Activated B cell treated with CpG ODN at 0.5 μM for 24 hours (primary cell): ENCODE measurements around the gene SELENOF. TPM values are rescaled to one million over a fixed set of nuclear protein-coding genes. Genes with fewer than 3 reads are reported as not detected.

Experiments used
- ATAC-seq: fragments of 200-7000 bp; cut with Tn5 transposase; one replicate; pipeline ENCODE4 v1.10.0; 2021; ENCODE audit warnings: low read depth, mild to moderate bottlenecking, moderate library complexity
- CTCF ChIA-PET: fragments of 350-600 bp; sonication (Branson Sonifier 250); formaldehyde crosslinking; loops from one replicate; lab custom pipeline; 2021; ENCODE audit warnings: antibody characterized with exemption; lab: Charles Lee
- POLR2A ChIA-PET: fragments of 350-600 bp; sonication (Branson Sonifier 250); formaldehyde crosslinking; loops from one replicate; lab custom pipeline; 2021; ENCODE audit warnings: antibody characterized with exemption; lab: Charles Lee
- DNase-seq: peaks from one replicate; pipeline ENCODE4 v3.0.0; 2022
- H3K27ac Mint-ChIP-seq: one replicate; pipeline ENCODE4 v1.8.0; 2020; ENCODE audit warnings: mixed read lengths
- H3K27me3 Mint-ChIP-seq: one replicate; pipeline ENCODE4 v1.8.0; 2021; ENCODE audit warnings: mixed read lengths
- H3K36me3 Mint-ChIP-seq: one replicate; pipeline ENCODE4 v1.8.0; 2021; ENCODE audit warnings: low read depth, mixed read lengths
- H3K4me1 Mint-ChIP-seq: one replicate; pipeline ENCODE4 v1.8.0; 2021; ENCODE audit warnings: mixed read lengths
- H3K4me3 Mint-ChIP-seq: one replicate; pipeline ENCODE4 v1.8.0; 2020; ENCODE audit warnings: mild to moderate bottlenecking, mixed read lengths
- H3K9me3 Mint-ChIP-seq: one replicate; pipeline ENCODE4 v1.8.0; 2020; ENCODE audit warnings: mixed read lengths
- intact Hi-C: fragments of 100-400 bp; cut with micrococcal nuclease; formaldehyde crosslinking; loops from one replicate; pipeline ENCODE4 v1.15.1; 2024
- total RNA-seq: library from RNA; stranded (reverse); gene quantifications from 2 replicates; pipeline ENCODE4 v1.2.3, GENCODE V29; 2022
- TF ChIP-seq, protein P1 (sequence below): fragments of 200-600 bp; IDR thresholded peaks from one replicate; pipeline ENCODE4 v1.8.0; 2022; ENCODE audit warnings: antibody characterized with exemption, mild to moderate bottlenecking

SELENOF gene
- total RNA-seq, 1 donor from 2014 or later = 172 TPM

DNA sequence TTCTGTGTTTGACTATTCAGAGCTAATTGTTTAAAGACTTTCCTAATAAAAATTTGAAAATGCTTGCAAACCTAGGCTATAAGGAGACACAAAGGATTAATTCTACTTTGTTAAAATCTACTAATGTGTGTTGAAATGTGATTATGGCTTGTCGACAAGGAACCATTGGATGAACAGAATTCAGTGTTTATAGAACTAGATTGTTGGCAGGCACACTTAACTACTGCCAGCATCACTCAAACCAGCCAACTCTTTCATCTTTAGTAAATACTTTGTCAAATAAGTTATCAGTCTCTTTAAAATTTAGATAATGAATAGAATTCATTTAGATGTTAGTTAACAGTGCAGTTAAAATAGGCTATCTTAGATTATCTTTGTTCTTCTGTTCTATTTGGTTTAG is 28.1 kb upstream of the SELENOF start:
- intact Hi-C loops = no loop called here
- CTCF ChIA-PET = no interaction called here
- Mint-ChIP-seq H3K4me3 (no peak overlapping the region), H3K27ac (no peak overlapping the region), H3K4me1 (peaks cover 22% of the 10 kb centered on the region), H3K36me3 (no peaks in the 10 kb centered on the region), H3K9me3 (no peaks in the 10 kb centered on the region), H3K27me3 (no peaks in the 10 kb centered on the region)
- no peak for DNase-seq
- no peak for ATAC-seq
- TF ChIP-seq, protein P1, sequence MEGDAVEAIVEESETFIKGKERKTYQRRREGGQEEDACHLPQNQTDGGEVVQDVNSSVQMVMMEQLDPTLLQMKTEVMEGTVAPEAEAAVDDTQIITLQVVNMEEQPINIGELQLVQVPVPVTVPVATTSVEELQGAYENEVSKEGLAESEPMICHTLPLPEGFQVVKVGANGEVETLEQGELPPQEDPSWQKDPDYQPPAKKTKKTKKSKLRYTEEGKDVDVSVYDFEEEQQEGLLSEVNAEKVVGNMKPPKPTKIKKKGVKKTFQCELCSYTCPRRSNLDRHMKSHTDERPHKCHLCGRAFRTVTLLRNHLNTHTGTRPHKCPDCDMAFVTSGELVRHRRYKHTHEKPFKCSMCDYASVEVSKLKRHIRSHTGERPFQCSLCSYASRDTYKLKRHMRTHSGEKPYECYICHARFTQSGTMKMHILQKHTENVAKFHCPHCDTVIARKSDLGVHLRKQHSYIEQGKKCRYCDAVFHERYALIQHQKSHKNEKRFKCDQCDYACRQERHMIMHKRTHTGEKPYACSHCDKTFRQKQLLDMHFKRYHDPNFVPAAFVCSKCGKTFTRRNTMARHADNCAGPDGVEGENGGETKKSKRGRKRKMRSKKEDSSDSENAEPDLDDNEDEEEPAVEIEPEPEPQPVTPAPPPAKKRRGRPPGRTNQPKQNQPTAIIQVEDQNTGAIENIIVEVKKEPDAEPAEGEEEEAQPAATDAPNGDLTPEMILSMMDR = no peak
- POLR2A ChIA-PET = no interaction called here

DNA sequence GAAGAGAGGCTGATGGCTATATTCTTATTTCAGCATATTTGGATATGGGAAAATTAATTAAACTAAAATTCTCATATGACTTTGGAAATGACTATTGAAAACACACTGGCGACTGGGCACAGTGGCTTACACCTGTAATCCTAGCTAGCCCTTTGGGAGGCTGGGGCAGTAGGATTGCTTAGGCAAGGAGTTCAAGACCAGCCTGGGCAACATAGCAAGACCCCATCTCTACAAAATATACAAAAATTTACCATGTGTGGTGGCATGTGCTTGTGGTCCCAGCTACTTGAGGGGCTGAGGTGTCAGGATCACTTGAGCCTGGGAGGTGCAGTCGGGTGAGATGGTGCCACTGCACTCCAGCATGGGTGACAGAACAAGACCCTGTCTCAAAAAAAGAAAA is 26.7 kb upstream of the SELENOF start:
- ATAC-seq = no peak
- ChIA-PET POLR2A (no interaction called here), CTCF (no interaction called here)
- H3K4me1 Mint-ChIP-seq = peaks cover 22% of the 10 kb centered on the region
- H3K4me3 Mint-ChIP-seq = no peak overlapping the region
- no peaks in the 10 kb centered on the region for H3K9me3 Mint-ChIP-seq
- H3K27me3 Mint-ChIP-seq = no peaks in the 10 kb centered on the region
- no peaks in the 10 kb centered on the region for H3K36me3 Mint-ChIP-seq
- H3K27ac Mint-ChIP-seq = no peak overlapping the region
- TF ChIP-seq, protein P1 = no peak
- DNase-seq = no peak
- intact Hi-C loops = loop anchor here (2.0 kb wide), 1 partner anchor 14 kb away; no protein-coding TSS in a partner anchor

DNA sequence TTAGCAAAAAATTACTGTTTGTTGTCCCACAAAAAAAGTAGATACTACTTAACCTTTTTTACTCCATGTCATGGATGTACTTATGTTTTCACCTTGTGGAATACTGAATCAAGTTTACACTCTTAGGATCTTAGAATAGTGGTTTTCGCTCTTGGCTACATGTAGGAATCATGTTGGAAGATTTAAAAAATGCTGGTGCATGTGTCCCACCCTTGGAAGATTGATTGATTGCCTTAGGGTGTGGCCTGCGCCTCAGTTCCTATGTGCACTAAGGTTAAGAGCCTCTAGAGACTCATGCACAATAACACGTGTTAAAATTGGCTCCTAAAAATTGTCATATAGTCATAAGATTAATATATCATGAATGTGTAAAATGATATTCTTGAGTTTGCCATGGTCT is 25.5 kb upstream of the SELENOF start:
- ATAC-seq = no peak
- DNase-seq = no peak
- Mint-ChIP-seq H3K36me3 (no peaks in the 10 kb centered on the region), H3K27me3 (no peaks in the 10 kb centered on the region), H3K9me3 (no peaks in the 10 kb centered on the region), H3K4me3 (peak overlapping the region; percentile 55), H3K4me1 (peaks cover 24% of the 10 kb centered on the region), H3K27ac (no peak overlapping the region)
- intact Hi-C loops = no loop called here
- ChIA-PET POLR2A (no interaction called here), CTCF (no interaction called here)
- TF ChIP-seq, protein P1 = no peak

DNA sequence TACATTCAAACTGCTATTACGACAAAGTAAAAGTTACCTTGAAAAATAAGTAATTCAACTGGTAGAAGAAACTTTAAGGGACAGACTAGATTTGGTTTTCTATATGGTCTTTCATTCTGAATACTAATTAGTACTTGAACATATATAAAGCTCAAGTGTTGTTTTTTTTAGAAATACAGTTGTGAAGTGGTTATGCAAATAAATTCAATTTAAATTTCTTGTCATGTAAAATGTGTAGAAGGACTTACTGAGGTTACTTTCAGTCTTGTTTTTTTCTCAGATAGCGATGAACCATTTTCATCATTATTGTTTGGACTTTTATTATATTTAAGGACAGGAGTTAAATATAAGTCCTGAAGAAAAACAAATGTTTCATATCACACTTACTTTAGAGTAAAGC is 24.9 kb upstream of the SELENOF start:
- intact Hi-C loops = no loop called here
- H3K4me1 Mint-ChIP-seq = peaks cover 26% of the 10 kb centered on the region
- no peak overlapping the region for H3K27ac Mint-ChIP-seq
- H3K4me3 Mint-ChIP-seq = peak overlapping the region; percentile 9
- H3K9me3 Mint-ChIP-seq = no peaks in the 10 kb centered on the region
- TF ChIP-seq, protein P1 = no peak
- ChIA-PET CTCF (no interaction called here), POLR2A (no interaction called here)
- DNase-seq (no peak), ATAC-seq (no peak)
- H3K27me3 Mint-ChIP-seq = no peaks in the 10 kb centered on the region
- no peaks in the 10 kb centered on the region for H3K36me3 Mint-ChIP-seq

DNA sequence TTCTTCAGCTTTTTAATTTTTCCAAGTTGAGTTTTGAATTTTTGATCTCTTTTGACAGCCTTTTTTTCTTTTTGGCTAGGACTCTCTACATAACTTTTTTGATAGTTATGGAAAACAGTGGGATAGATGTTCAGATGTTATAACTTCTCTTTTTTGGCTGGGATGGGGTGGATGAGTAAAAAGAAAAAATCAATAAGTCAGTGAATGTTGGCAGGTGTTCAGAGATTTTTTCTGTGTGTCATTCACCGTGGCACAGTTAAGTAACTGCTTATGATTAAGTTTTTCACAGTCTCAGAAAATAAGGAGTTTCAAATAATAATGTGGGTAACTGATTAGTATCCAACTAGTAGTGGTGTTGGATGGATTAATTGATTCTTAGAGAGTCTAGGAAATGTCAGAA is 24.5 kb upstream of the SELENOF start:
- TF ChIP-seq, protein P1 = no peak
- CTCF ChIA-PET = no interaction called here
- Mint-ChIP-seq H3K4me1 (peaks cover 29% of the 10 kb centered on the region), H3K27ac (no peak overlapping the region), H3K9me3 (no peaks in the 10 kb centered on the region), H3K27me3 (no peaks in the 10 kb centered on the region), H3K36me3 (no peaks in the 10 kb centered on the region), H3K4me3 (no peak overlapping the region)
- intact Hi-C loops = no loop called here
- DNase-seq = no peak
- POLR2A ChIA-PET = no interaction called here
- ATAC-seq = no peak
